OCI-LY3 (cell line): ENCODE results near the gene DACT2.

ENCODE experiments used
- H2AFZ ChIP-seq: fragments of 200-600, 300-600 bp; shearing (Covaris generic); 2 replicates; pipeline ENCODE4 v1.6.0; 2014; ENCODE audit warnings: antibody characterized with exemption, low read depth, low read length
- H3K27ac ChIP-seq: fragments of 200-600, 300-600 bp; sonication (generic); 2 replicates; pipeline ENCODE4 v1.5.1; 2014; ENCODE audit warnings: mild to moderate bottlenecking, low read length, moderate library complexity, mixed read lengths
- H3K27me3 ChIP-seq: fragments of 200-600, 300-600 bp; sonication (generic); 2 replicates; pipeline ENCODE4 v1.6.1; 2014; ENCODE audit warnings: low read depth, low read length, mixed read lengths
- H3K36me3 ChIP-seq: fragments of 200-600, 300-600 bp; sonication (generic); replicated peaks from 2 replicates; pipeline ENCODE3; 2014; ENCODE audit warnings: low read depth, low read length, mixed read lengths
- H3K4me1 ChIP-seq: fragments of 300-600, 200-600 bp; sonication (generic); 2 replicates; pipeline ENCODE4 v1.6.1; 2014; ENCODE audit warnings: low read length, mixed read lengths
- H3K4me2 ChIP-seq: fragments of 200-600, 300-600 bp; sonication (generic); 2 replicates; pipeline ENCODE4 v1.6.1; 2014; ENCODE audit warnings: low read length, mixed read lengths
- H3K4me3 ChIP-seq: fragments of 300-600, 200-600 bp; sonication (generic); 2 replicates; pipeline ENCODE4 v1.5.1; 2014; ENCODE audit warnings: antibody characterized with exemption, mild to moderate bottlenecking, low read length, moderate library complexity
- H3K79me2 ChIP-seq: fragments of 300-600, 200-600 bp; shearing (Covaris generic); 2 replicates; pipeline ENCODE4 v1.6.1; 2014; ENCODE audit warnings: mild to moderate bottlenecking, low read length, mixed read lengths
- H3K9ac ChIP-seq: fragments of 300-600, 200-600 bp; shearing (Covaris generic); 2 replicates; pipeline ENCODE4 v1.6.0; 2014; ENCODE audit warnings: mild to moderate bottlenecking, low read length, moderate library complexity
- H3K9me3 ChIP-seq: fragments of 200-600, 300-600 bp; shearing (Covaris generic); 2 replicates; pipeline ENCODE4 v1.6.1; 2014; ENCODE audit warnings: low read length, mixed read lengths; ENCODE audit not compliant: insufficient read depth
- H4K20me1 ChIP-seq: fragments of 200-600, 300-600 bp; sonication (generic); 2 replicates; pipeline ENCODE4 v1.6.1; 2016; ENCODE audit warnings: low read length, mixed read lengths; ENCODE audit not compliant: insufficient read depth
- EZH2phosphoT487 ChIP-seq: fragments of 200-600 bp; shearing (Covaris generic); IDR thresholded peaks from 2 replicates; pipeline ENCODE4 v1.6.1; 2018; ENCODE audit warnings: antibody characterized with exemption, mixed run types, low read depth
- TF ChIP-seq, protein P1 (sequence below): fragments of 200-600, 300-600 bp; sonication (generic); IDR thresholded peaks from 2 replicates; pipeline ENCODE4 v1.5.1; 2014; ENCODE audit warnings: antibody characterized with exemption, low read length, low read depth

Gene DACT2

DNA sequence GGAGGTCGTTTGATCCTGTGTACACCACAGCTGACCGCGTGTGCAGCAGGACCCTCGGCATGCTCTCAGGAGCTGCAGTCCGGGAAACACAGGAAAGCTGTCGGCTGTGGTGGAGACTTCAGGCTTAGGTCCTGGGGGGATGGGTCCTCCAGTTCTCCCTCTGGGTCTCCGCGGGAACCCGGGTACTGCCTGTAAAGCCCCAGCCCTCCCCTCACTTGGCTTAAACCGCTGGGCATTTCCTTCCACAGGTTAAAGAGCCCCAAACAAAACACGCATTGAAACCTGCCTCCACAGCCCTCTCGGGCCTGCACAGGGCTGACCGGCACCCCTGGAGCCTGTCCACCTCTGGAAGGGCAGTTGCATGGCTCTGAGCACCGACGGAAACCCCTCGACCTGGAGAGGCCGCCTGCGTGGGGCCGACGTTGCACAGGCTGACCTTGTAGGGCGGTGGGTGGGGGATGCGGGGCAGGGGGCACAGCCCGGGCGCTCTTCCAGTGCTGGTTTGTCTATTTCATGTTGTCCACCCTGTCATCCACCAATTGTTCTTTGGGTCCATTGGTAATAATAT is 59.1 kb downstream of the DACT2 start:
- no peaks in the 10 kb centered on the region for H3K4me1 ChIP-seq
- H3K36me3 ChIP-seq, result no peaks in the 10 kb centered on the region
- H4K20me1 ChIP-seq, result no peaks in the 10 kb centered on the region
- TF ChIP-seq, protein P1, sequence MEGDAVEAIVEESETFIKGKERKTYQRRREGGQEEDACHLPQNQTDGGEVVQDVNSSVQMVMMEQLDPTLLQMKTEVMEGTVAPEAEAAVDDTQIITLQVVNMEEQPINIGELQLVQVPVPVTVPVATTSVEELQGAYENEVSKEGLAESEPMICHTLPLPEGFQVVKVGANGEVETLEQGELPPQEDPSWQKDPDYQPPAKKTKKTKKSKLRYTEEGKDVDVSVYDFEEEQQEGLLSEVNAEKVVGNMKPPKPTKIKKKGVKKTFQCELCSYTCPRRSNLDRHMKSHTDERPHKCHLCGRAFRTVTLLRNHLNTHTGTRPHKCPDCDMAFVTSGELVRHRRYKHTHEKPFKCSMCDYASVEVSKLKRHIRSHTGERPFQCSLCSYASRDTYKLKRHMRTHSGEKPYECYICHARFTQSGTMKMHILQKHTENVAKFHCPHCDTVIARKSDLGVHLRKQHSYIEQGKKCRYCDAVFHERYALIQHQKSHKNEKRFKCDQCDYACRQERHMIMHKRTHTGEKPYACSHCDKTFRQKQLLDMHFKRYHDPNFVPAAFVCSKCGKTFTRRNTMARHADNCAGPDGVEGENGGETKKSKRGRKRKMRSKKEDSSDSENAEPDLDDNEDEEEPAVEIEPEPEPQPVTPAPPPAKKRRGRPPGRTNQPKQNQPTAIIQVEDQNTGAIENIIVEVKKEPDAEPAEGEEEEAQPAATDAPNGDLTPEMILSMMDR, result no peak
- no peak for TF ChIP-seq EZH2phosphoT487
- H3K4me3 ChIP-seq, result no peak overlapping the region
- H3K27me3 ChIP-seq, result no peaks in the 10 kb centered on the region
- no peak overlapping the region for H2AFZ ChIP-seq
- no peak overlapping the region for H3K9ac ChIP-seq
- no peak overlapping the region for H3K4me2 ChIP-seq
- no peak overlapping the region for H3K27ac ChIP-seq
- no peaks in the 10 kb centered on the region for H3K9me3 ChIP-seq
- H3K79me2 ChIP-seq, result no peaks in the 10 kb centered on the region

DNA sequence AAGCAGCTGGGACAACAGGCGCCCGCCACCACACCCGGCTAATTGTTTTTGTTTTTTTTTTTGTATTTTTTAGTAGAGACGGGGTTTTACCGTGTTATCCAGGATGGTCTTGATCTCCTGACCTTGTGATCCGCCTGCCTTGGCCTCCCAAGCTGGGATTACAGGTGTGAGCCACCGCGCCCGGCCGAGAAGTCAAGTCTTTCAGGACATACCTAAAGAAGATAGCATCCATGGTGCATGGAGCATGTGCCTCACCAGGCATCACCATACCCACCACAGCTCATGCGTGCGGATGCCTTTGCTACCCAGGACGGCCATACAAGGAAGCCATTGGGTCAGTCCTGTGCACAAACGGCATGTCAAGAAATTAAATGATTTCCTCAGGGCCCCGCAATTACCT is 60.8 kb downstream of the DACT2 start:
- TF ChIP-seq, protein P1, result no peak
- TF ChIP-seq EZH2phosphoT487, result no peak
- Histone ChIP-seq H3K9ac (no peak overlapping the region), H3K79me2 (no peaks in the 10 kb centered on the region), H2AFZ (no peak overlapping the region), H3K4me3 (no peak overlapping the region), H3K36me3 (no peaks in the 10 kb centered on the region), H4K20me1 (no peaks in the 10 kb centered on the region), H3K4me2 (no peak overlapping the region), H3K27ac (no peak overlapping the region), H3K27me3 (no peaks in the 10 kb centered on the region), H3K4me1 (peaks cover 3% of the 10 kb centered on the region; the same call in 1 of the 2 replicates), H3K9me3 (no peaks in the 10 kb centered on the region)

DNA sequence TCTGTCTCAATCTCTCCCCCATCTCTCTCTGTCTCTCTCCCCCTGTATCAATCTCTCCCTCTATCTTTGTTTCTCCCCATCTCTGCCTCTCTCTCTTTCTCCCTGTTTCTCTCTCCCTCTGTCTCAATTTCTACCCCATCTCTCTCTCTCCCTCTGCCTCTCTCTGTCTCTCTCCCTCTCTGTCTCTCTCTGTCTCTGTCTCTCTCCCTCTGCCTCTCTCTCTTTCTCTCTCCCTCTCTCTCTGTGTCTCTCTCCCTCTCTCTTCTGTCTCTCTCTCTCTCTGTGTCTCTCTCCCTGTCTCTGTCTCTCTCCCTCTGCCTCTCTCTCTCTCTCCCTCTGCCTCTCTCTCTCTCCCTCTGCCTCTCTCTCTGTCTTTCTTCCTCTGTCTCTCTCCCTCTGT is 62.6 kb downstream of the DACT2 start:
- Histone ChIP-seq H3K27me3 (no peaks in the 10 kb centered on the region), H3K9me3 (no peaks in the 10 kb centered on the region), H3K4me2 (no peak overlapping the region)

More for the DNA sequence above, 62.6 kb downstream of the DACT2 start:
- no peak overlapping the region for H3K9ac ChIP-seq
- no peak overlapping the region for H3K4me3 ChIP-seq
- no peak overlapping the region for H3K27ac ChIP-seq
- no peaks in the 10 kb centered on the region for H4K20me1 ChIP-seq
- no peaks in the 10 kb centered on the region for H3K36me3 ChIP-seq
- TF ChIP-seq EZH2phosphoT487, result no peak
- TF ChIP-seq, protein P1, result no peak
- H3K79me2 ChIP-seq, result no peaks in the 10 kb centered on the region
- peaks cover 8% of the 10 kb centered on the region for H3K4me1 ChIP-seq
- no peak overlapping the region for H2AFZ ChIP-seq
